ENCODE measurements around the gene SLFNL1. TPM values are rescaled to one million over a fixed set of nuclear protein-coding genes. Genes with fewer than 3 reads are reported as not detected.

Gene SLFNL1
- total RNA-seq, 1 donor from 2014 or later: 1.3 TPM

DNA sequence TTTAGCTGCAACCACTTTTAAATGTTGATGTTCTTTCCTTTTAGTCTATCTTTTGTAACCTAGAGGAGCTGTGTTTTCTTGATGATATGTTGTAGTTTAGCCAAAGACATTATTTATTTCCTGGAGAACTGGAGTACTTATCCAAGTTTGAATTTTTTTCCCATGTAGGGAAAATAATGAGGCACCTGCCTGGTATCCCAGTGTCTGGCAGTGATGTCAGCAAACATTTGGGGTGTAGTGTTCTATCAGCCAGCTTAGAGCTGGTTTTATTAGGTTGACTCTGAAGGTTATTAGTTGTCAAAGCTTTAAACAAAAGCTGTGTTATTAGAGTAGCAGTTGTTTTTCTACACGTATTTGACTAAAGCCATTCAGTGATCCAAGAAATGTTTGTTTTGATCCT lies 38.8 kb downstream of the SLFNL1 start:
- H3K4me3 Mint-ChIP-seq: no peak overlapping the region
- DNase-seq (ENCODE audit: low spot score in 2 of 2, unreplicated experiment in 2 of 2): no peak
- no peaks in the 10 kb centered on the region for H3K9me3 Mint-ChIP-seq
- H3K27ac Mint-ChIP-seq: no peak overlapping the region
- TF ChIP-seq, protein P1, sequence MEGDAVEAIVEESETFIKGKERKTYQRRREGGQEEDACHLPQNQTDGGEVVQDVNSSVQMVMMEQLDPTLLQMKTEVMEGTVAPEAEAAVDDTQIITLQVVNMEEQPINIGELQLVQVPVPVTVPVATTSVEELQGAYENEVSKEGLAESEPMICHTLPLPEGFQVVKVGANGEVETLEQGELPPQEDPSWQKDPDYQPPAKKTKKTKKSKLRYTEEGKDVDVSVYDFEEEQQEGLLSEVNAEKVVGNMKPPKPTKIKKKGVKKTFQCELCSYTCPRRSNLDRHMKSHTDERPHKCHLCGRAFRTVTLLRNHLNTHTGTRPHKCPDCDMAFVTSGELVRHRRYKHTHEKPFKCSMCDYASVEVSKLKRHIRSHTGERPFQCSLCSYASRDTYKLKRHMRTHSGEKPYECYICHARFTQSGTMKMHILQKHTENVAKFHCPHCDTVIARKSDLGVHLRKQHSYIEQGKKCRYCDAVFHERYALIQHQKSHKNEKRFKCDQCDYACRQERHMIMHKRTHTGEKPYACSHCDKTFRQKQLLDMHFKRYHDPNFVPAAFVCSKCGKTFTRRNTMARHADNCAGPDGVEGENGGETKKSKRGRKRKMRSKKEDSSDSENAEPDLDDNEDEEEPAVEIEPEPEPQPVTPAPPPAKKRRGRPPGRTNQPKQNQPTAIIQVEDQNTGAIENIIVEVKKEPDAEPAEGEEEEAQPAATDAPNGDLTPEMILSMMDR (IDR thresholded peaks at IDR 0.05; ENCODE audit: unreplicated experiment): no peak
- H3K4me1 Mint-ChIP-seq: peaks cover 37% of the 10 kb centered on the region
- no peaks in the 10 kb centered on the region for H3K27me3 Mint-ChIP-seq (ENCODE audit: low read depth)
- H3K36me3 Mint-ChIP-seq: peaks cover 22% of the 10 kb centered on the region

DNA sequence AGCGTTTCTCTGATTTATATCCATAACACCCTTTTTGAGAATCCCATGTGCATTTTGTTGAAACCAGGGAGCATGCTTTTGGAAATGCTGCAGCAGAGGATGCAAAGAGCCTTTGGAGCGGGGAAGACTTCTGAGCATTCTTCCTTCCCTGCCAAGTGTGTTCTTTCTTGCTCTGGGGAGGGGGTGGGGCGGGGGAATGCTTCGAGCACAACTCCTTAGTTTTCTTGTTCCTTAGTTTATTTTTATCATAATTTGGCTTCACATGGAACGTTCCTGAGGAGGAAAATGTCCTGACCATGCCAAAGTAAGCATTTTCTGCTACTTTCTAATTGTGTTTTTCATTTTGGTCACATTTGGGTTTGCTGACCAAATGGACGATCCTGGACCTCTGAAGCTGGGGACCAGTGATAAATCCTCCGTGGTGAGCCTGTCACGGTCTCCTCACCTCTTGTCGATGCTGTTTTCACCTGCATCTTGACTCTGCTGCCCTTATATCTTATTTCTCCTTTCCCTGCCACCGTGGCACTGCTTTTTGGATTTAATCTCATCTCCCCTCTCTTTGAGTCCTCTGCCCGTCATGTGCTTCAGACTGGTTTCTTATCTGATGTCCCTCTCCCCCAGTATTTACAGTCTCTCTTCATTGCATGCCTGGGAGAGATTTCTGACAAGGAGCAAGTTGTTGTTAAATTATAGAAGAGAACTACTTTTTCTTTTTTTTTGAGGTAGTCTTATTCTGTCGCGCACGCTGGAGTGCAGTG lies 39.7 kb downstream of the SLFNL1 start:
- DNase-seq (ENCODE audit: low spot score in 2 of 2, unreplicated experiment in 2 of 2): no peak
- Mint-ChIP-seq H3K27ac (peak overlapping the region; percentile 6), H3K36me3 (peaks cover 16% of the 10 kb centered on the region), H3K9me3 (no peaks in the 10 kb centered on the region), H3K4me1 (peaks cover 31% of the 10 kb centered on the region), H3K4me3 (peak overlapping the region; percentile 19), H3K27me3 (ENCODE audit: low read depth) (no peaks in the 10 kb centered on the region)
- TF ChIP-seq, protein P1 (IDR thresholded peaks at IDR 0.05; ENCODE audit: unreplicated experiment): no peak

DNA sequence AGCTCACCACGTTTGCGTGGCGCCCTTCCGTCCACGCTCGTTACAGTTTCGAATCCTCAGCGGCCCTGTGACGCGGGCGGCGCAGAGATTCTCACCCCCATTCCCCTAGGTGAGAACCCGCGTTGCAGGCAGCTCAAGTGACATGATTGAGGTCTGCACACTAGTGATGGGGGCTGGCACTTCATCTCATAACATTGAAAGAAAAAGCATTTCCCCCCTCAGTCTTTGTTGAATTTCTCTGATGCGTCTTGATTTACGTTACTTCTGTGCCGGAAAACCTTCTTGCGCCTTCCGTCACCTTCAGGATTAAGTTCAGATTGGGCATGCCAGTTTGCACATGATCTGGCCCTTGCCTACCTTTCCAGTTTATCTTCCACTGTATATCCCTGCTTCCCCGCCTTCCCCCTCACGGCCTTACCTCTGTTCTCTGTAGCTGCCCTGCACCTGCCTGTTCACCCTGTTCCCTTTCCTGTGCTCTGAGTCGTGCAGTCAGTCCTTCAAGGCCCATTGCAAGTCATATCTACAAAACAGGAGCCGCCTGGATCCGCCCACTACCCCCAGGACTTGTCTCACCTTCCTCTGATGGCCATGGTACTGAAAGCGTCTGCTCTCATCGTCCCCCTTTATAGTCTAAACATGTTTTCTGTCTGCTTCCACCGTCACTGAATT lies 40.9 kb downstream of the SLFNL1 start:
- peaks cover 11% of the 10 kb centered on the region for H3K36me3 Mint-ChIP-seq
- no peaks in the 10 kb centered on the region for H3K9me3 Mint-ChIP-seq
- peaks cover 25% of the 10 kb centered on the region for H3K4me1 Mint-ChIP-seq
- H3K27ac Mint-ChIP-seq: peak overlapping the region; percentile 80
- TF ChIP-seq, protein P1 (IDR thresholded peaks at IDR 0.05; ENCODE audit: unreplicated experiment): no peak
- H3K4me3 Mint-ChIP-seq: peak overlapping the region; percentile 77
- no peaks in the 10 kb centered on the region for H3K27me3 Mint-ChIP-seq (ENCODE audit: low read depth)
- peak in 1 of 2 experiments; percentile 39 for DNase-seq (ENCODE audit: low spot score in 2 of 2, unreplicated experiment in 2 of 2)

DNA sequence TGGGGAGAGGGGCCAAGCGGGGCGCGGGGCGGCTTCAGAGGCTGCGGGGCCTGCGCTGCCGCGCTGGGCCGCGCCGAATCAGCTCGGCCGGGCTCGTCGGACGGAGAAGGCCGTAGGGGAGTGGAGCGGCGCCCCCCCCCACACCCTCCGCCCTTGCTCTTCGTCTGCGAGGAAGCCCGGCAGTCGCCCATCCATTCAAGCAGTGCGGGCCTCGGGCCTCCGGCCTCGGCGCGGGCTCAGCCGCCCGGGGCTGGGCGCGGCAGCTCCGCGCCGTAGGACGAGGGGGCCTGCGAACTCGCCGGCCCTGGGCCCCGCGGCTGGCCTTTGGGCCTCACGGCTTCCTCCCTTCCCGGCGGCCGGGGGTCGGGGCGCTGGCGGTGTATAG lies 41.5 kb downstream of the SLFNL1 start:
- Mint-ChIP-seq H3K4me1 (peaks cover 26% of the 10 kb centered on the region), H3K9me3 (no peaks in the 10 kb centered on the region), H3K27ac (peak overlapping the region; percentile 80), H3K4me3 (peak overlapping the region; percentile 77), H3K27me3 (ENCODE audit: low read depth) (no peaks in the 10 kb centered on the region), H3K36me3 (peaks cover 9% of the 10 kb centered on the region)
- no peak for DNase-seq (ENCODE audit: low spot score in 2 of 2, unreplicated experiment in 2 of 2)
- TF ChIP-seq, protein P1 (IDR thresholded peaks at IDR 0.05; ENCODE audit: unreplicated experiment): no peak

DNA sequence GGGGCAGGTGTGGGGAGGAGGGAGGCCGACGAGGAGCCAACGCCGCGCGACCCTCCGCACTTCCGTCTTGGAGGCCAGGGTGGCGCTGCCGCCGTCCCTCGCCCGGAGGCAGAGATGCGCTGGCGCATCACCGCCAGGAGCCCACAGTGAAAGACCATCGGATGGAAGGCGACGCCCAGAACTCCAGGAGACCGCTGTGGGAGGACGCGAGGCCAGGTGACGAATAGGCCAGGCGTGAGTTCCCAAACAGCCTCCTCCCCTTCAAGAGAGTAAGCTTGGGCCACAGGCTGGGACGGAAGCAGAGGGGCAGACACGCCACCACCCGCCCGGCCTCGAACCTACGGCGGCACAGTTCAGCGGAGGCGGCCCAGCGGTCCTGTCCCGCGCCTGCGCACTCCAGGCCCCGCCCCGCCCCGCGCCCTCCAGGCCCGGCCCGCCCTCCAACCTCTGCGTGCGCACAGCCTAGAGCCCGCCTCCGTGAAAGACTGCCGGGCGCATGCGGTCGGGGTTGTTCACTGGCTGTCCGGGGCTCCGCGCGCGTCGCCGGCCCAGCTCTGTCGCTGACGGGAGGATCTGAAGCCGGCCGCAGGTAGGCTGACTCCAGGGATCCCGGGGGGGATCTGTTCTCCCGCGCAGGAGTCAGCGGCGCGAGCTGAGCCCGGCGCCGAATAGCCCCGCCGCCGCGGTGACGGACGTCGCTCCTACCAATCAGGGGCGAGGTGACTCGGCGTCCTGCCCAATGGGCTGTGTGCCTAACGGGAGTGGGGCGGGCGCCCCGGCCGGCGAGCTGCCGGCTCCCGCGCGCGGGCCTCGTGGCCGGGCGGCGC lies 42.1 kb downstream of the SLFNL1 start, which contains the start of gene CTPS1:
TSS of gene CTPS1 (plus strand) at position 456 of the 827 bp plus-strand sequence. CDS start 3,595 bp downstream, outside the sequence.
- peaks cover 30% of the 10 kb centered on the region for H3K4me1 Mint-ChIP-seq
- H3K36me3 Mint-ChIP-seq: peaks cover 6% of the 10 kb centered on the region

More for the DNA sequence above, 42.1 kb downstream of the SLFNL1 start, which contains the start of gene CTPS1:
- TF ChIP-seq, protein P1 (IDR thresholded peaks at IDR 0.05; ENCODE audit: unreplicated experiment): no peak
- no peaks in the 10 kb centered on the region for H3K9me3 Mint-ChIP-seq
- H3K27me3 Mint-ChIP-seq (ENCODE audit: low read depth): no peaks in the 10 kb centered on the region
- peak within 1 kb of the TSS; percentile 89 for H3K27ac Mint-ChIP-seq
- H3K4me3 Mint-ChIP-seq: peak within 1 kb of the TSS; percentile 77
- peak; percentile 93 to 99 for DNase-seq (ENCODE audit: low spot score in 2 of 2, unreplicated experiment in 2 of 2)

Data from mesothelial cell of epicardium (in vitro differentiated cells).